Left ventricle myocardium superior (tissue), 1 donor: ENCODE results near the gene USP47. TPM values are rescaled to one million over a fixed set of nuclear protein-coding genes. Genes with fewer than 3 reads are reported as not detected.

Experiments used
- ATAC-seq: fragments of 200-7000 bp; cut with Tn5 transposase; one replicate; pipeline ENCODE4 v1.9.1; 2020; ENCODE audit warnings: mild to moderate bottlenecking, moderate library complexity
- DNase-seq: peaks from one replicate; pipeline ENCODE4 v3.0.0-alpha.2; 2020
- intact Hi-C: fragments of 100-400 bp; cut with micrococcal nuclease; formaldehyde crosslinking; loops from one replicate; pipeline ENCODE4 v1.11.0; 2022
- total RNA-seq: library from RNA; stranded (reverse); fragmentation: NEBNext Ultra II Directional; extraction: Animal tissue kit (Norgen Biotek cat#: 25700); gene quantifications from one replicate; pipeline ENCODE4 v1.2.1, GENCODE V29; 2021
- donor health status: DM: no; HTN: yes; CAD: no; lungs with severe emphysema.

USP47 gene
- total RNA-seq, 1 donor from 2014 or later = 51.5 TPM

DNA sequence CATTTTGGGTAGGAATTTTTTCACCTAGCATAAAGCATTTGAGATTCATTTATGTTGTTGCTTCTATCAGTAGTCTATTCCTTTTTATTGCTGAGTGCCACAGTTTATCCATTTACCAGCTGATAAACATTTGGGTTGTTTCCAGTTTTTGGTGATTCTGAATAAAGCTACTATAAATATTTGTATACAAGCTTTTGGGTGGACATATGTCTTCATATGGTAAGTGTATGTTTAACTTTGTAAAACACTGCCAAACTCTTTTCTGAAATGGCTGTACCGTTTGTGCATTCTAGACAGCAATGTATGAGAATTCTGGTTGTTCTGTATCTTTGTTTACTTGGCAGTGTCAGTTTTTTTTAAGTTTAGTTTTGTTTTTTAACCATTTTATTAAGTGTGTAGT is 16.9 kb downstream of the USP47 start:
- no peak for ATAC-seq

DNA sequence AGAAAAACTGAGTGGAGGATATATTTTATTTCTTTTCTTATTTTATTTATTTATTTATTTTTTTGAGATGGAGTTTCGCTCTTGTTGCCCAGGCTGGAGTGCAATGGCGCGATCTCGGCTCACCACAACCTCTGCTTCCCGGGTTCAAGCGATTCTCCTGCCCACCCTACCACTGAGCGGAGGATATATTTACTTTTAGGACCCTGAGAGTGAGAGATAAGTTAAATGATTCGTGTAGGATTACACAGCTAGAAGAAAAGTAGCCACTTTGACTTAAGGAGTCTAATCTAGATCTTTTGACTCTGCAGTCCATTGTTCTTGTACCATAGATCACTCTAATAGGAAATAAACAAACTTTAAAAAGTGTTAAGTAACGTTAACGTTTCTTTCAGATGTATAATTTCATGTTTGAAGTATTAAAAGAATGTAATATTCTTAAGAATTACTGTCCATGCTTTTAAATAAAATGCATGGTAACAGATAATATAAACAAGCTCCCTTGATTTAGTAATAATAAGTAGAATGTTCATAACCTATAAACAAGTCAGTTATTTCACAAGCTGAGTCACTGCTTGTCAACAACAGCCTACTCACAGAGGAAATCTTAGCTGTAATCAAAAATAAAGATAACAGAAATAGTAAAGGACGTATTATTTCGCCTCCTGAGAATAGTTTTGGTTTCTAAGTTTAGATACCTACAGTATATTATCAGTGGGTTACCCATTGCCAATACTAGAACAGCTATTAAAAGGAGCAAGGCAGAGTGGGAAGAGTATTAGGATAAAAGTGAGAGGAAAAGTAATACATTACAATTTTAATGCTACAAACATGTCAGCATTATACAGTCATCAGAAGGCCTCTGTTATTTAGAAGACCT is 18.6 kb downstream of the USP47 start:
- intact Hi-C loops = no loop called here
- ATAC-seq (peak; percentile 46), DNase-seq (no peak)

More for the DNA sequence above, 16.9 kb downstream of the USP47 start:
- no peak for DNase-seq
- intact Hi-C loops = no loop called here

GRCh38 chr11:11862999-11863398 is 21.2 kb downstream of the USP47 start:
- intact Hi-C loops = no loop called here
- ATAC-seq (no peak), DNase-seq (no peak)

GRCh38 chr11:11864332-11864731 is 22.6 kb downstream of the USP47 start:
- no peak for DNase-seq
- intact Hi-C loops = no loop called here
- no peak for ATAC-seq

DNA sequence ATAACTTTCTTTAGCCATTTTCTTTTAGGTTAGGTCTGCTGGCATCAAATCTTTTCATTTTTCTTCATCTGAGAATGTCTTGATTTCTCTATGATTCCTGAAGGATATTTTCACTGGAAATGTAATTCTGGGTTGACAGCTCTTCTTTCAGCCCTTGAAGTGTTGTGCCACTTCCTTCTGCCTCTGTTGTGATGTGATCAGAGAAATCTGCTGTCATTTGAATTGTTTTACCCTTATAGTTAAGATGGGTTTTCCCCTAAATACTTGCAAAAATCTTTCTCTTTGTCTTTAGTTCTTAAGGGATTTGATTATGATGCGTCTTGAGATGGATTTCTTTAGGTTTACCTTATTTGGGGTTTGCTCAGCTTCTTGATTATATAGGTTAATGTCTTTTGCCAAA is 23.0 kb downstream of the USP47 start:
- DNase-seq (no peak), ATAC-seq (no peak)
- intact Hi-C loops = no loop called here

DNA sequence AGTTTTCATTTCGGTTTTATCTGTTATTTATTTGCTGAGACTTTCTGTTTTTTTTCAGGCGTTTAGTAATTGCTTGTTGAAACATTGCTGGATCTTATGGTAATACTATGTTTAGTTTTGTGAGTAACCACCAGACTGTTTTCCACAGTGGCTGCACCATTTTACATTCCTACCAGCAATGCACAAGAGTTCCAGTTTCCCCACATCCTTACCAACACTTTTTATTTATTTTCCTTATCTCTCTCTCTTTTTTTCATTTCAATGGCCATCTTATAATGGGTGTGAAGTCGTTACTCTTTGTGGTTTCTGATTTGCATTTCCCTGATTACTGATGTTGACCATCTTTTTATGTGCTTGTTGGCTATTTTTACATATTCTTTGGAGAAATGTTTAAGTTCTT is 23.7 kb downstream of the USP47 start:
- intact Hi-C loops = no loop called here
- no peak for ATAC-seq
- no peak for DNase-seq

DNA sequence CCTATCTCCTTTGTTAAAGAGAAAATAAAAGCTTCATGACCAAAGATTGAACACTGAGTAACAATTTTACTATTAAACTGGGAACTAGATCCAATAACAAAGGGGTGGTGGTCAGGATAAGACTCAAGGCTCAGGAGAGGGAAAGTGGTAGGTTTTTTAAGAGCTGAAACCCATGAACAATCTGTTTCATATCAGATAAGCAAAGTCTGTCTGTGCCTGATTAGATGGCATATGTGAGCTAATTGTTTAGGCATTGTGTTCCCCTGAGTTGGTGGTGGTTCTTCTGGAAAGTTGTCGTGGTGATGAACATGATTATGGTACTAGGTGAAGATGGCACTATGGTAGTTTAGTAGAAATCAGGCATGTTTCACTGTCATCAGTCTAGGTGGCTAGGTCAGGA is 24.4 kb downstream of the USP47 start:
- intact Hi-C loops = no loop called here
- ATAC-seq = no peak

DNA sequence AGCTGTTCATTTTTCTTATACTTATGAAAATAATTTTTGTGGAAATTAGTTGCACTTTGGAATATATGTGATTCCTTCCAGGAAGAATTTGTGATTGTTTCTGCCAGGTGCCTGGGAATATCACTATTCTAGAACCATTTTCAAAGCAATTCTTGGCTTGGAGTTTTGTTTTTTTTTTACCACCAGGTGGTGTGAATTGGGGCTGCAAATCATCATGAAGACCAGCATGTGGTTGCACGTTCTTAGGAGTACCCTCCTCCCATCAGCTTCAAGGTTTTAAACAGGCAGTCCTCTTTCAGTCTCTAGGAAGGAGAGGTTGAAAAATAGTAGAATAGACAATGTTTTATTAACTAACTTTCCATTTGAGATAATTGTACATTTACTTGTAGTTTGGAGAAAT is 25.9 kb downstream of the USP47 start:
- intact Hi-C loops = no loop called here
- DNase-seq (no peak), ATAC-seq (no peak)

More for the DNA sequence above, 24.4 kb downstream of the USP47 start:
- DNase-seq = no peak

- ATAC-seq = no peak
Observed at GRCh38 chr11:11871991-11872401, 30.2 kb downstream of the USP47 start.

DNA sequence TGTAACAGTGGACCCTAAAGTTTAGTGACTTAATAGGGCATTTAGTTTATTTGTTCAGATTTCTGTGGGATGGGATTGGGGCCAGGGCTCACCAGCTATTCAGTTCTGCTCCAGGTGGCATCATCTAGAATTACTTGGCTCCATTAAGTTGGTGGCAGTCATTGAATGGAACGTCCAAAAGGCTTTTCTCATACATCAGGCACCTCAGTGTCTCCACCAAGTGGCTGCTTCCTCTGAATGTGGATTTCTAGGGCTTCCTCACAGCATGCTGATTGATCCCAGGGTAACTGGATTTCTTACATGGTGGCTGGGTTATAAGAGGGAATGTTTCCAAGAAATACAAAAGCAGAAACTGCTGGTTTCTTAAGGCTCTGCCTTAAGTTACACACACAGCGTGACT is 34.7 kb downstream of the USP47 start:
- DNase-seq (no peak), ATAC-seq (no peak)
- intact Hi-C loops = no loop called here

More at GRCh38 chr11:11871991-11872401, 30.2 kb downstream of the USP47 start:
- intact Hi-C loops = no loop called here
- DNase-seq = no peak

DNA sequence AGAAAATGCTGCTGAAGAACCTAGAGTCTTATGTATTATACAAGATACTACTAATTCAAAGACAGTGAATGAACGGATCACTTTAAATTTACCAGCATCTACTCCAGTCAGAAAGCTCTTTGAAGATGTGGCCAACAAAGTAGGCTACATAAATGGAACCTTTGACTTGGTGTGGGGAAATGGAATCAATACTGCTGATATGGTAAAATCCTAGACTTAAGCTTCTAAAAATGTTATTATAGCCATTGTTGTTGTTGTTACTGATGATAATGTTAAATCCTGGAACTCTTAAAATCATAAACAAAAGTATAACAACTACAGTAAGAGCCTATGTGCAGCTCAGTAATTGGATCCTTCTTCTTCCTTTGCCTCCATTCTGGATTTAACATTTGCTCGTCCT is 38.4 kb downstream of the USP47 start:
- ATAC-seq (no peak), DNase-seq (no peak)
- intact Hi-C loops = no loop called here

DNA sequence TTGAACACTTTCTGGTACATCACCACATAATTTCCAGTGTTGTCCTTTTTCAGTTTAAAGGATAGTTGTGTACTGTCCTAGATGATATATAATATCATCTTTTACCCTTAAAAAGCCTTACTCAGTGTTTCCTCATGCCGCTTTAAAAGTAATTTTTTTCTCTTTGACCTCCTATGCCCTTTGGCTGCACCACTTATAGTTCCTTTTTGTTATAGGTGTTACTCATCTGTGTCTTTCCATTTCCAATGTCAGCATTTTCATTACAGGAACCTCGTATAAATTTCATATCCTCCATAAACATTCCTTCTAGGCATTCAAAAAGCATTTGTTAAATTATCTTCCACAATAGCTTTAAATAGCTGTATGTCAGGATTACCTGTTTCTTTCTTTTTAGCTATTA is 40.8 kb downstream of the USP47 start:
- DNase-seq = no peak
- no peak for ATAC-seq
- intact Hi-C loops = no loop called here

GRCh38 chr11:11884351-11884750 is 42.6 kb downstream of the USP47 start:
- DNase-seq (no peak), ATAC-seq (no peak)
- intact Hi-C loops = no loop called here

DNA sequence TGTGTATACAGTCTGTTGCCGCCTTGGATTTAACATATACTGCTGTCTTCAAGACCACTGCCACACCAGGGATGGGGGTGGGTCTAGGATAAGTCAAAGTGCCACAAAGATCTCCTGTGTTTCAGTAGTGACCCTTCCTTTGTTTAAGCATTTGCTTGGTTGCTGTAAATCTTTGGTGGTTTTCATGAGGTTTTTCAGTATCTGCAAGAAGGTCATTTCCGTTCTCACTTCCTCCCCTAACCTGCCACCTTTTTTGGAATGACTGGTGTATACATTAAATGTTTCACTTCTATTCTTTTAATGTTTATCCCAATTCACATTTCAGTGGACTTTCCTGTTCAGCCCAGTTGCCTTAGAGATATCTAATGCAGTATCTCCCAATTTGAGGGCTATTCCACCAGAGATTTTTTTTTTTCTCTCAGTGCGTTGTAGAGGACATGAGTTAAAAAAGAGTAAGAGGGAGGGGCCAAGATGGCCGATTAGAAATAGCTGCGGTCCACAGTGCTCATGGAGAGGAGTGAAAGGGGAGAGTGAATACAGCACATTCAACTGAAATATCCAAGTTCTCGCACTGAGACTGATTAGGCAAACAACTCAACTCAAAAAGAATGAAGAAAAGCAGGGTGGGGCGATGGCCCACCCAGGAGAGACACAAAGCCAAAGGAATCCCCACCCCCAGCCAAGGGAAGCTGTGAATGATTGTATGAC is 43.2 kb downstream of the USP47 start:
- ATAC-seq (no peak), DNase-seq (no peak)
- intact Hi-C loops = no loop called here

GRCh38 chr11:11894486-11894885 is 52.7 kb downstream of the USP47 start:
- ATAC-seq = no peak
- DNase-seq = no peak
- intact Hi-C loops = no loop called here

- ATAC-seq = no peak
- no peak for DNase-seq
- intact Hi-C loops = loop anchor here (5.0 kb wide), 1 partner anchor 98 kb away; no protein-coding TSS in a partner anchor
Observed at GRCh38 chr11:11895672-11896071, 53.9 kb downstream of the USP47 start.

DNA sequence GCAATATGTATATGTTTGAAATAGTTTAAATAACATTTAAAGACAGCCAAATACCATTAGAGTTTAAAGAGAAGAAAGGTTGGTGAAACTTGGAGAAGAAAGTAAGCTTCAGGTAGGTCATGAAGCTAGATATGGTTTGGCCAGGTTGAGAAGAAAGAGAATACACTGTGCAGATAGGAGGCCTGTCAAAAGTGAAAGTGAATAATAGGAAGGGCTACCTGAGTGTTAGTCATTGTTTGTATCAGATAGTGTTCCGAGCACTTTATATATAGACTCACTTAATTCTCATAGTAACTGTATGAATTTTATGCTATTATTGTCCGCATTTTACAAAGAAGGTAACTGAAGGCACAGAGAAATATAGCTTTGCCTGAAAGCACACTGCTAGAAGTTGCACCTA is 56.9 kb downstream of the USP47 start:
- intact Hi-C loops = loop anchor here (5.0 kb wide), 1 partner anchor 101 kb away; no protein-coding TSS in a partner anchor
- ATAC-seq (no peak), DNase-seq (no peak)

- ATAC-seq = no peak
- intact Hi-C loops = loop anchor here (5.0 kb wide), 1 partner anchor 102 kb away; no protein-coding TSS in a partner anchor
Observed at GRCh38 chr11:11899401-11899800, 57.6 kb downstream of the USP47 start.

GRCh38 chr11:11901929-11902328 is 60.2 kb downstream of the USP47 start:
- ATAC-seq = no peak
- DNase-seq = no peak
- intact Hi-C loops = no loop called here

More at GRCh38 chr11:11899401-11899800, 57.6 kb downstream of the USP47 start:
- DNase-seq = no peak

- ATAC-seq = no peak
- no peak for DNase-seq
- intact Hi-C loops = no loop called here
Observed at GRCh38 chr11:11909727-11910126, 68.0 kb downstream of the USP47 start.
